ENCODE measurements around the gene LDLRAP1.
A peak's percentile ranks its signal among the peaks of the same experiment; 100 is the strongest.

LDLRAP1 gene

GRCh38 chr1:25562101-25562927, 18.9 kb downstream of the LDLRAP1 start:
- no peak for DNase-seq (ENCODE audit: low read depth, low spot score)

GRCh38 chr1:25562928-25563283, 19.5 kb downstream of the LDLRAP1 start:
- no peak for DNase-seq (ENCODE audit: low read depth, low spot score)

- DNase-seq (ENCODE audit: low read depth, low spot score): no peak
Observed at GRCh38 chr1:25563330-25564215, 20.2 kb downstream of the LDLRAP1 start.

GRCh38 chr1:25564777-25565574, 21.6 kb downstream of the LDLRAP1 start:
- no peak for DNase-seq (ENCODE audit: low read depth, low spot score)

- DNase-seq (ENCODE audit: low read depth, low spot score): no peak
Observed at GRCh38 chr1:25565626-25566025, 22.2 kb downstream of the LDLRAP1 start.

GRCh38 chr1:25566176-25566729, 22.8 kb downstream of the LDLRAP1 start:
- no peak for DNase-seq (ENCODE audit: low read depth, low spot score)

- DNase-seq (ENCODE audit: low read depth, low spot score): peak; percentile 80
Observed at GRCh38 chr1:25566730-25567341, 23.4 kb downstream of the LDLRAP1 start.

GRCh38 chr1:25567710-25568089, 24.3 kb downstream of the LDLRAP1 start:
- no peak for DNase-seq (ENCODE audit: low read depth, low spot score)

- peak; percentile 60 for DNase-seq (ENCODE audit: low read depth, low spot score)
Observed at GRCh38 chr1:25568090-25568833, 24.9 kb downstream of the LDLRAP1 start.

- peak; percentile 77 for DNase-seq (ENCODE audit: low read depth, low spot score)
Observed at GRCh38 chr1:25568834-25569596, 25.6 kb downstream of the LDLRAP1 start.

GRCh38 chr1:25569597-25570396, 26.4 kb downstream of the LDLRAP1 start:
- DNase-seq (ENCODE audit: low read depth, low spot score): no peak

- no peak for DNase-seq (ENCODE audit: low read depth, low spot score)
Observed at GRCh38 chr1:25570798-25571521, 27.6 kb downstream of the LDLRAP1 start.

GRCh38 chr1:25571522-25571970, 28.1 kb downstream of the LDLRAP1 start:
- DNase-seq (ENCODE audit: low read depth, low spot score): no peak

GRCh38 chr1:25572107-25572506, 28.7 kb downstream of the LDLRAP1 start:
- DNase-seq (ENCODE audit: low read depth, low spot score): no peak

GRCh38 chr1:25572708-25573590, 29.5 kb downstream of the LDLRAP1 start:
- no peak for DNase-seq (ENCODE audit: low read depth, low spot score)

- DNase-seq (ENCODE audit: low read depth, low spot score): no peak
Observed at GRCh38 chr1:25573591-25573930, 30.2 kb downstream of the LDLRAP1 start.

GRCh38 chr1:25573961-25574360, 30.6 kb downstream of the LDLRAP1 start:
- DNase-seq (ENCODE audit: low read depth, low spot score): no peak
